CD4-positive, alpha-beta T cell treated with Interferon gamma for 1 hour (primary cell): ENCODE data around the gene SIPA1L3.
A peak's percentile ranks its signal among the peaks of the same experiment; 100 is the strongest.

Source experiments
- DNase-seq: peaks from one replicate; pipeline ENCODE4 v3.0.0-alpha.2; 2020

Gene SIPA1L3

GRCh38 chr19:38076337-38076736, 169.3 kb downstream of the SIPA1L3 start:
- no peak for DNase-seq

DNA sequence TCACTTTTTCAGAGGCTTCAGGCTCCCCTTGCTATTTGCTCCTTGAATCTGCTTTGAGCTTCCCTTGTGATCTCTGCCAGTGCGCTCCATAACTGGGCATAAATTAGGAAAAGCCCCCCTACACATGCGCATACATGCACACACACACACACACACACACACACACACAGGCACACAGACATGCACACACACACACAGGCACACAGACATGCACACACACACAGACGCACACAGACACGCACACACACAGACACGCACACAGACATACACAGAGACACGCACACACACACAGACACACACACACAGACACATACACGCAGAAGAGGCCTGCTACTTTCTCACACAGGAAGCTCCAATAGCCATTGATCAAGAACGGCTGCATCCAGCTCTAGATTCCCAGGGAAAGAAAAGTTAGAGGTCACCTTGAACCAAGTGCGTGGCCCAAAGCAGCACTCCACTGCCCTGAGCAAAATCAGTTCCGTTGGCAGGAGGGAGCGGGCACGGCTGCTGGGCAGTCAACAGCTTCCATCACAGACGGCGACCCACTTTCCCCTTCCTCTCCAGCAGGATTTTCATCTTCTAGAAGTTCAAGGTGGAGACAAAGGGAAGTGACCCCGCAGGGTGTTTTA, 171.4 kb downstream of the SIPA1L3 start:
- no peak for DNase-seq

DNA sequence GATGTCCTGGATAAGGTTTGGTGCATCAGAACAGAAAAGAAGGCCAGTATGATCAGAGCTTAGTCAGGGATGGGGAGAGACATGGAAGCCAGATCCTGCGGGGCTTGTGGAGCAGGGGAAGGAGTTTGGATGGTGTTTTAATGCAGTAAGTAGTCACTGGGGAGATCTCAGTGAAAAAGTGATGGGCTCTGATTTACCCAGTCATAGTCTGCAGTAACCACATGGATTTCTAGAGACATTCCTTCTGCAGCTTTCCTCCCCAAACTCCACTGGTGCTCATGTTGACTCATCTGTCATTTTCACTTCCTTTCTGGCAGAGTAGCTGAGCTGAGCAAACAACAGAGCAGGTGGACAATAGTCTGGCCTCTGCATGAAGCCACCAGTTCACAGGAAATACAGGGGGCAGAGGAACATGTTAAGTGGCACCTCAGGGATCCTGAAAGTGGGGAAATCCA, 172.9 kb downstream of the SIPA1L3 start:
- no peak for DNase-seq

DNA sequence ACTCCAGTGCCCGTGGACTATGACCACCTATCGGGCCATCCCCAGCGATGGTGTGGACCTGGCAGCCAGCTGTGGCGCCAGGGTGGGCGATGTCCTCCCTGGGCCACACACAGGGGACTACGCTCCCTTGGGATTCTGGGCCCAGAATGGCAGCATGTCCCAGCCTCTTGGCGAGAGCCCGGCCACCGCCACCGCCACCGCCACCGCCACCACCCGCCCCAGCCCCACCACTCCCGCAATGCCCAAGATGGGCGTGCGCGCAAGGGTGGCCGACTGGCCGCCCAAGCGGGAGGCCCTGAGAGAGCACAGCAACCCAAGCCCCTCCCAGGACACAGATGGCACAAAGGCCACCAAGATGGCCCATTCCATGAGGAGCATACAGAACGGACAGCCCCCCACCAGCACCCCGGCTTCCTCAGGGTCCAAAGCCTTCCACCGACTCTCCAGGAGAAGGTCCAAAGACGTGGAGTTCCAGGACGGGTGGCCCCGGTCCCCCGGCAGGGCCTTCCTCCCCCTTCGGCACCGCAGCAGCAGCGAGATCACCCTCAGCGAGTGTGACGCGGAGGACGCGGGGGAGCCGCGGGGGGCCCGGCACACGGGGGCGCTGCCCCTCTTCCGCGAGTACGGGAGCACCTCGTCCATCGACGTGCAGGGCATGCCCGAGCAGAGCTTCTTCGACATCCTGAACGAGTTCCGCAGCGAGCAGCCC, 174.7 kb downstream of the SIPA1L3 start:
- DNase-seq, result no peak

GRCh38 chr19:38082256-38083118, 175.5 kb downstream of the SIPA1L3 start:
- no peak for DNase-seq

GRCh38 chr19:38084196-38084595, 177.2 kb downstream of the SIPA1L3 start:
- no peak for DNase-seq

DNA sequence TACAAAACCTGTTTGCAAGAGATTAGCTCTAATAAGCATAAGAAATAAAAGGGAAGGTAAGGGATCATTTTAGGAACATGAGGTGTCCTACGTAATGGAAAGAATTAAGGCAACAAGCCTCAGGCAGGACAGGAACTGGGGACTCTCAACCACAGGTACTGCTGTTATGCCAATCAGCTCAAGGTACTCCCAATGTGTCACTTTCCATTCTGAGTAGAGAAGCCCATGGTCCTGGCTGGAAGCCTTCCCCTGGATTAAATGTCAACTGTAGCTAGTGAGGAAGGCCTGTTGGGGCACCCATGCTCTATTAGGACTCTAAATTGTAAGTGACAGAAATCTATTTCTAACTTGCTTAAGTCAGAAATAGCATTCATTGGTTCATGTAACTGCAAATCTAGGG, 182.4 kb downstream of the SIPA1L3 start:
- DNase-seq, result no peak

GRCh38 chr19:38093154-38093553, 186.1 kb downstream of the SIPA1L3 start:
- no peak for DNase-seq

DNA sequence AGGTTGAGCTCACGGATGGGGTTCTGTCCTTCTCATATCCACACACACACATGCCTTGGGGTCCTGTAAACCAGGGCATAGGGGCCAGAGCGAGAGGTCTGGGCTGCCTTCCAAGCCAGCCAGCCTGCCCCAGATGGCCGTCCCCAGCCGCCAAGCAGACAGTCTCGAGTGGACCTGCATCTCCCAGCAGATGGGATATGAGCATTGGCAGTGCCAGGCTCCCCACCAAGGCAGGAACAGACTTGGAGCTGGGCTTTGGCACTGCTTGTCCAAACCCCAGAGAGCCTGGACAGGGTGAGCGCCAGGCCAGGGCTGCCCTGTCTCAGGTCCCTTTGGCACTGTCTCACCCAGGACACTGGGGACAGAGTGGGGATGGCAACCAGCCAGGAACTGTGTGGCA, 186.6 kb downstream of the SIPA1L3 start:
- no peak for DNase-seq

GRCh38 chr19:38095411-38096308, 188.7 kb downstream of the SIPA1L3 start:
- peak; percentile 49 for DNase-seq

GRCh38 chr19:38099966-38100365, 193.0 kb downstream of the SIPA1L3 start:
- DNase-seq, result no peak

DNA sequence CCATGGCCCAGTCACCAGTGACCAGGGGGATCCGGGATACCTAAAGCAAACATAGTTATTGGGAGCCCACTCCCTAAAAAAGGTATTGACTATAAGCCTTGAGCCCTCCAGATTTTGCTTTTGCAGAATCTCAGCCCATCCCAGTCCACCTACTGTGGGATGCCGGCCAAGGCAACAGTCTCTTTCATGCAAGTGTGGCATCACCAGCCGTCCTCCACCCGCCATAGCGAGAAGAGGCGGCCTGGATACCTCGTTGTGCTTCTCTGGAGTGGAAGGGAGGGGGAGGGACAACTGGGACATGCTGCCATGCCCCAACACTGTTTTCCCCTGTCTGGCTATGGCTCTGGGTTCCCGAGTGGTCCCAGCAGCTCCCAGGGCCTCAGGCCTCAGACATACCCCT, 193.6 kb downstream of the SIPA1L3 start:
- DNase-seq, result no peak

DNA sequence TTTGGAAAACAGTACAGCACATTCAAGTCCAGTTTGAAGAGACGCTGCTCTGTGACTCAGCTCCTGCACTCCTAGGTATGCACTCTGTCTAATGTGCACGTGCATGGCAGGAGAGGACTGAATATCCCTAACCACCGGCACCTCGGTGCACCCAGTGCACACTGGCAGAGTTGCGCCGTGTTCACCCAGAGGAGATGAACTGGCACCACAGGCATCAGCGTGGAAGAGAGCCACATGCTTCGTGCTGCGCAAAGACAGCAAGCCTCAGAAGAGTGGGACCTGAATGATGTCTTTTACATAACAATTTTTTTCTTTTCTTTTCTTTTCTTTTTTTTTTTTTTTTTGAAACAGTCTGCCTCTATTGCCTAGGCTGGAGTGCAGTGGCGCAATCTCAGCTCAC, 194.7 kb downstream of the SIPA1L3 start:
- no peak for DNase-seq

DNA sequence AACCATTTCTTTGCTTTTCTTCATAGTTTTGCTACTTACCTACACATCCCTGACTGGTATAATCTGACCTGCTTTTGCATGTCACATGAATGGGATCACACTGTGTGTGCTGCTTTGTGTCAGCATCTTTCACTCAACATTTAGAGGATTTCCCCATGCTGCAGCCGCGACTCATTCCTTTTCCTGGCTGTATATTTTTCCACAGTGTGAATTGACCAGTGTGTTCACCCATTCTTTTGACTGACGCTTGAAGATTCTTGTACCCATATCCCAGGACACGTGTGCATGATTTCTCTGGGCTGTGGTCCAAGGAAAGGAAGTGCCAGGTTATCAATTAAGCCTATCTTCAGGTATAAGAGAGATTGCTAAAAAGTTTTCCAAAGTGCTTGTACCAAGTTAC, 198.6 kb downstream of the SIPA1L3 start:
- no peak for DNase-seq

DNA sequence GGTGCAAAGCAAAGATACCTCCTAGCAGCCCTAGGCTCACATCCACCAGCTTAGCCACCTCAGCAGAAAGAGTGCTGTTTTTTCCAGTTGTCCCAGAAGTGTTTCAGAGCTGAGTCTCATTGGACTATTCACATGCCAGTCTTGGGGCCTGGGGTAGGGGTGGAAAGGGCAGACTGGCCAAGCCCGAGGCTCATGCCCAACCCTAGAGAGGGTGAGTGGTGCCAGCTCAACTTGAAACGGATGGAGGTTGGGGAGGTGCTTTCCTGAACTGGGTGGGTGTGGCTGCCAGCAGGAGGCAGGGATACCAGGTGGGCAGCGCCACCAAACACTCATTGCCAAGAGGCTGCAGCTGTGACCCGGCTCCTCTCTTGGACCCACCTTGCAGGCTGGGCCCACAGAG, 200.1 kb downstream of the SIPA1L3 start:
- no peak for DNase-seq

- DNase-seq, result no peak
These were observed 204.9 kb downstream of the SIPA1L3 start for GRCh38 chr19:38111898-38112297.

DNA sequence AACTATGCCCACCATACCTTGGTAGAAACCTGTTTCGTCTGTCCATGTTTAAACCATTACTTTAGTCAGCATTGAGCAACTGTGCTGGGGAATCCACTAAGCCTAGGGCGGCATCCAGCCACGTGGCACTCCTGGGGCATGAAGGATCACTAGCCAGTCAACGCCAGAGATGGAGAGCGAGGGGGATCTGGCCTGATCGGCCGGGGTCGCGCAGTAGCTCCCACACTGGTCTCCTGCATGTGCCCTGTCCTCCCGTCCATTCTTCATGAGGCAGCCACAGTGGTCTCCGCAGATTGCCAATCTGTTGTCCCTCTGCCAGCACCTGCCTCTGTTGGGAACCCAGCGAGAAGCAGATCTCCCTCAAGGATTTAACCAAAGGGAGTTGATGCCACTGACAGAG, 207.6 kb downstream of the SIPA1L3 start:
- no peak for DNase-seq

DNA sequence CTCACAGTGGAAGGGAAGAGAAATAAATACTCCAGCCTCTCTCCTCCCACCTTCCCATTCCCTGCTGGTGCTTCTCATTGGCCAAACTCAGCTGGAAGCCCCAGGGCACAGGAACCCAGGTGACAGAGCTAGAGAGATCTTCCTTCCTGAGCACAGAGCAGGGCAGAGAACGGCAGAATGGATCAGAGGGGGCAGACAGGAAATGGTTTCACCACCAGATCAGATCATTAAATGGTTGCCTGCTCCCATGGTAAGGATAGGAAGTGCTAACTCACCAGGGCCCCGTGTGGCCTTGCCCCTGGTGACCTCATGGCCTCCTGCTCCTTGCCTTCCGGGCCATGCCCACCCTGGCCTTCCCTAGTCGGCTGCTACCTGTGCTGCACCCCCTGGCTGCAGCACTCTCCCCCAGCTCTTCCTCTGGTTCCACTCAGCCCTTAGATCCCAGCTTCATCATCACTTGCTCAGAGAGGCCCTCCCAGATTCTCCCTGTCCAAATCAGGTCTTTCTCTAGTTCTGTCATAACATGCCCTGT, 208.3 kb downstream of the SIPA1L3 start:
- DNase-seq, result no peak

GRCh38 chr19:38118176-38118575, 211.2 kb downstream of the SIPA1L3 start:
- no peak for DNase-seq

DNA sequence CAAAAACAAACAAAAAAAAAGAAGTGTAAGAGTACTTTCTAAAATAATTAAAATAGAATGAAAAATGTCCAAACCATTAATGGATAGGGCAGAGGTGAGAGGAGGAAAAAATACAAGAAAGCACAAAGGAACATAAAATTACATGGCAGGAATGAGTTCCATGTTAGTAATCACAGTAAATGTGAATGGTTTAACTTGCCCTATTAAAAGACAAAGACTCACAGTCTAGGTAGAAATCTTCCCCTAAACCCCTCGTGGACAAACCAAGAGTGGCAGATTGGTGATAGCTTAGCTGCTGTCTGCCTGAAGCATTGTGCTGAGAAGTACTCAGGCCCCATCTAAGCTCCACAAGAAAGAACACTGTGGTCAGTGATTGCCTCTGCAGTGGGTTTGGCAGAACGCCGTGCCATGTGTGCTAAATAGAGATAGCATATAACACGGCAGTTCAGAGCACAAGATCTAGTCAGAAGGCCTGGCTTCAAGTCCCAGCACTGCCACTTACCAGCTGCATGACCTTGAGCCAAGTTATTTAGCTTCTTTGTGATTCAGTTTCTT, 213.5 kb downstream of the SIPA1L3 start:
- DNase-seq, result no peak

- no peak for DNase-seq
These were observed 215.5 kb downstream of the SIPA1L3 start for GRCh38 chr19:38122402-38123093.

GRCh38 chr19:38125238-38125637, 218.2 kb downstream of the SIPA1L3 start:
- DNase-seq, result no peak
